CD4-positive, alpha-beta T cell treated with Interleukin-10 for 1 hour (primary cell): ENCODE results near the gene NTNG2.
"Not testable (repeated sequence)": the region's sequence is repeated elsewhere in the genome, so short reads cannot be mapped to it uniquely, and the experiment has no call there.

Experiments used
- DNase-seq: peaks from one replicate; pipeline ENCODE4 v3.0.0-alpha.2; 2020

NTNG2 gene

GRCh38 chr9:132161743-132162184 is at the start of gene NTNG2:
Gene NTNG2, plus strand, starts transcription at chr9:132162058. Its CDS starts 4,774 bp downstream, at chr9:132166832.
- DNase-seq = no peak

- DNase-seq = peak; percentile 6
These were observed 47.7 kb upstream of the NTNG2 start for GRCh38 chr9:132114102-132114707.

- DNase-seq = no peak
These were observed 45.3 kb upstream of the NTNG2 start for GRCh38 chr9:132116583-132116982.

GRCh38 chr9:132117694-132118093 is 44.2 kb upstream of the NTNG2 start:
- no peak for DNase-seq

- DNase-seq = no peak
These were observed 40.8 kb upstream of the NTNG2 start for GRCh38 chr9:132121021-132121420.

- no peak for DNase-seq
These were observed 37.1 kb upstream of the NTNG2 start for GRCh38 chr9:132124800-132125199.

GRCh38 chr9:132125361-132125760 is 36.5 kb upstream of the NTNG2 start:
- no peak for DNase-seq

GRCh38 chr9:132125944-132126679 is 35.7 kb upstream of the NTNG2 start:
- DNase-seq = no peak

- DNase-seq = no peak
These were observed 35.1 kb upstream of the NTNG2 start for GRCh38 chr9:132126680-132127236.

- DNase-seq = no peak
These were observed 33.8 kb upstream of the NTNG2 start for GRCh38 chr9:132127888-132128534.

GRCh38 chr9:132129535-132129934 is 32.3 kb upstream of the NTNG2 start:
- DNase-seq = no peak

GRCh38 chr9:132134085-132134484 is 27.8 kb upstream of the NTNG2 start:
- DNase-seq = not testable (repeated sequence)

- DNase-seq = no peak
These were observed 26.4 kb upstream of the NTNG2 start for GRCh38 chr9:132135456-132135855.

GRCh38 chr9:132136151-132136780 is 25.6 kb upstream of the NTNG2 start:
- no peak for DNase-seq

GRCh38 chr9:132141344-132141947 is 20.4 kb upstream of the NTNG2 start:
- DNase-seq = no peak

GRCh38 chr9:132141948-132142594 is 19.8 kb upstream of the NTNG2 start:
- DNase-seq = no peak

- DNase-seq = no peak
These were observed 18.9 kb upstream of the NTNG2 start for GRCh38 chr9:132142924-132143323.

GRCh38 chr9:132143359-132143758 is 18.5 kb upstream of the NTNG2 start:
- DNase-seq = no peak

GRCh38 chr9:132144708-132145365 is 17.0 kb upstream of the NTNG2 start:
- DNase-seq = no peak

GRCh38 chr9:132146039-132146438 is 15.8 kb upstream of the NTNG2 start:
- no peak for DNase-seq

GRCh38 chr9:132146575-132146974 is 15.3 kb upstream of the NTNG2 start:
- DNase-seq = no peak

- peak; percentile 12 for DNase-seq
These were observed 14.5 kb upstream of the NTNG2 start for GRCh38 chr9:132147331-132147730.
